Measurements from ENCODE around the gene STOM.
"Not testable (repeated sequence)": the region's sequence is repeated elsewhere in the genome, so short reads cannot be mapped to it uniquely, and the experiment has no call there.

The STOM gene

GRCh38 chr9:121298689-121299466 is 71.2 kb downstream of the STOM start:
- no peak for DNase-seq

GRCh38 chr9:121298016-121298538 is 72.0 kb downstream of the STOM start:
- no peak for DNase-seq

- DNase-seq: no peak
Measured at GRCh38 chr9:121297389-121297788, 72.7 kb downstream of the STOM start.

- no peak for DNase-seq
Measured at GRCh38 chr9:121296213-121297127, 73.6 kb downstream of the STOM start.

GRCh38 chr9:121295662-121296191 is 74.3 kb downstream of the STOM start:
- DNase-seq: no peak

DNA sequence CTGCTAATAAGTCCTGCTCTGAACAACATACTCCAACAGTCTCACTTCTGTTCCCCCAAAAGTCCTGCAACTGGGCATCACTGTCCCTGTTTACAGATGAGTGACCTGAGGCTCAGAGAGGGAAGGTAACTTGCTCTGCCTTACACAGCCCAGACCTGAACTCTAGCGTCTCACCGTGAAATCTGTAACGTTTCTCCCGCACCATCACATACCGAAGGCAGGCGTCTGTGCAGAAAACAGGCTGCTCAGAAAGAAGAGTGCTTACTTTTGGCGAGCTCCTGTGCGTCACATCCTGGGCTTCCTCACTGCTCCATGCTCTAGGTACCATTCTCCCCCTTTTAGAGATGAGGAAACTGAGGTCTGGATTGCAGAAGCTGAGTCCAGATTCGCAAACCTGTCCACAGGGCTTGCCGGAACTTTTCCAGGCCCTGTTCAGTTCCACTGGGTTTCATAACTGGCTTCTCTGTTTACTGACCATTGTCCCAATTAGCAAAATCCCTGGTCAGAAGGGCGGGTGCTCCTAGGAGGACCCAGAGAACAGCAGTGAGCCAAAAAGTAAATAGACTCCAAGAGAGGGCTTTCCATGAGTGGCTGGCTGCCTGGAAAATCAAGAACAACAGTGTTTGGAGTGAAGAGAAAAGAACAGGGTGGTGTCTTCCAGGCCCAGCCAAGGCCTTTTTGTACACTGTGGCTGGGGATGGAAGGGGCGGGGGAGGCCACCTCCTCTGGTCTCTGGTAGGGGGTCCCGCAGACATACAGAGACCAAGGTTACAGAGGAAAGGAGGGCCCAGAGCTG is 75.0 kb downstream of the STOM start:
- DNase-seq: no peak

DNA sequence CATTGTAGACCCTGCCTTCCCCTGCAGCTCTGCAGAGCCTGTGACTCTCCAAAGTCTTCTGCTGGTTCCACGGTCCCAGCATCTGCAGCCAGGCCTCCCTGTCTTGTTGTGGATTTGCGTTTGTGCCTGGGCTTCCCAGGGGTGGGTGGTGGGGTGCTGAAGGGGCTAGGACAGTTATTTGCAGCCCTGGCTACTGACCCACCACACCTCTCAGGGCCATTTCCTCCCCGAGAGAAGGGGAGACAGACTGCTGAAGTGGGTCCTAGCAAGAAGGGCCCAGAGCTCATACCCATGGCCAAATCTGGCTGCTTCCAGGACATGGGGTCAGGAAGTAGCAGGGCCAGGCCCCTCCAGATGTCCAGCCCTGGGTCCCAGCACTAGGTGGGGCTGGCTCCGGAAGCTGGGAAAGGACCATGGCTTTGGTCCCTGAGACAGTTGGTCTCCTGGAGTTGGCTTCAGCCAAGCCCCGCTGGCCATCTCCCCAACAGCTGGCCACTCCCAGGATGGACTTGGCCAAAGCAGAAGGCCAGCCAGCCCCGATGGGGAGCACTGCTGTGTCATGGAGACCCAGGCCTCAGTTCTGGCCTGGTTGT is 75.8 kb downstream of the STOM start:
- DNase-seq: no peak

- no peak for DNase-seq
Measured at GRCh38 chr9:121292801-121293241, 77.2 kb downstream of the STOM start.

DNA sequence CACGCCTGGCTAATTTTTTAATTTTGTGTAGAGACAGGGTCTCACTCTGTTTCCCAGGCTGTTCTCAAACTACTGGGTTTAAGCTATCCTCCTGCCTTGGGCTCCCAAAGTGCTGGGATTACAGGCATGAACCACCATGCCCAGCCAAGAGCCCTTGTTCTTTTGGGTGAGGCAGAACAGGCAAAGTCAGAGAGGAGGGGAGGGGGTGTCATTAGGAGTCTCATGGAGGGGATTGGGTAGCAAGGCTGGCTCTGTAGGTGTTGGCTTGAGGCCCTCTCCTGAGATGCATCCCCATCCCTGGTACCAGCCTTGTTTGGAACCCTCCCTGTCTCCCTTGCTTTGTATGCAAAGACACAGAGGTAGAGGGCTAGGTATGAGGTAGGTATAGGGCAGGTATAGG is 78.0 kb downstream of the STOM start:
- no peak for DNase-seq

GRCh38 chr9:121291536-121291935 is 78.5 kb downstream of the STOM start:
- not testable (repeated sequence) for DNase-seq

GRCh38 chr9:121289772-121290370 is 80.2 kb downstream of the STOM start:
- DNase-seq: no peak

GRCh38 chr9:121289026-121289771 is 80.9 kb downstream of the STOM start:
- no peak for DNase-seq

All from CD4-positive, alpha-beta T cell treated with Interferon alpha-2 for 1 hour (primary cell).